ENCODE data around the gene IL1RAP.
"Not testable (repeated sequence)": the region's sequence is repeated elsewhere in the genome, so short reads cannot be mapped to it uniquely, and the experiment has no call there.

The IL1RAP gene

GRCh38 chr3:190671658-190672057, 157.8 kb downstream of the IL1RAP start:
- DNase-seq (ENCODE audit: low read depth), result no peak

GRCh38 chr3:190673148-190673547, 159.3 kb downstream of the IL1RAP start:
- no peak for DNase-seq (ENCODE audit: low read depth)

GRCh38 chr3:190676481-190676880, 162.6 kb downstream of the IL1RAP start:
- DNase-seq (ENCODE audit: low read depth), result no peak

- DNase-seq (ENCODE audit: low read depth), result no peak
Observed at GRCh38 chr3:190677001-190677400, 163.1 kb downstream of the IL1RAP start.

GRCh38 chr3:190677868-190678267, 164.0 kb downstream of the IL1RAP start:
- not testable (repeated sequence) for DNase-seq (ENCODE audit: low read depth)

GRCh38 chr3:190680691-190681090, 166.8 kb downstream of the IL1RAP start:
- DNase-seq (ENCODE audit: low read depth), result no peak

- DNase-seq (ENCODE audit: low read depth), result no peak
Observed at GRCh38 chr3:190684776-190685175, 170.9 kb downstream of the IL1RAP start.

GRCh38 chr3:190686011-190686410, 172.1 kb downstream of the IL1RAP start:
- no peak for DNase-seq (ENCODE audit: low read depth)

- DNase-seq (ENCODE audit: low read depth), result no peak
Observed at GRCh38 chr3:190690246-190690645, 176.4 kb downstream of the IL1RAP start.

- DNase-seq (ENCODE audit: low read depth), result no peak
Observed at GRCh38 chr3:190692256-190692655, 178.4 kb downstream of the IL1RAP start.

- no peak for DNase-seq (ENCODE audit: low read depth)
Observed at GRCh38 chr3:190694335-190695001, 180.6 kb downstream of the IL1RAP start.

- DNase-seq (ENCODE audit: low read depth), result no peak
Observed at GRCh38 chr3:190695225-190695624, 181.3 kb downstream of the IL1RAP start.

- DNase-seq (ENCODE audit: low read depth), result no peak
Observed at GRCh38 chr3:190695994-190696393, 182.1 kb downstream of the IL1RAP start.

GRCh38 chr3:190696777-190697501, 183.1 kb downstream of the IL1RAP start:
- DNase-seq (ENCODE audit: low read depth), result no peak

- DNase-seq (ENCODE audit: low read depth), result no peak
Observed at GRCh38 chr3:190697502-190697830, 183.6 kb downstream of the IL1RAP start.

GRCh38 chr3:190697901-190698300, 184.0 kb downstream of the IL1RAP start:
- no peak for DNase-seq (ENCODE audit: low read depth)

- no peak for DNase-seq (ENCODE audit: low read depth)
Observed at GRCh38 chr3:190699776-190700175, 185.9 kb downstream of the IL1RAP start.

- DNase-seq (ENCODE audit: low read depth), result no peak
Observed at GRCh38 chr3:190701096-190701532, 187.2 kb downstream of the IL1RAP start.

- DNase-seq (ENCODE audit: low read depth), result no peak
Observed at GRCh38 chr3:190706582-190706981, 192.7 kb downstream of the IL1RAP start.

Data from stimulated activated CD8-positive, alpha-beta memory T cell treated with anti-CD3 and anti-CD28 coated beads, Interleukin-4, amount 100 ng/mL, for 24 hours (primary cell).